Trophoblast cell (in vitro differentiated cells and primary cell): ENCODE results near the gene NRF1.

Source experiments
- DNase-seq, 2 donors: peaks; one replicate each; pipeline ENCODE4 v3.0.0-alpha.2; 2016
- H2AFZ ChIP-seq: 2 replicates; pipeline ENCODE4 v1.6.1; 2013; ENCODE audit warnings: low read length, moderate library complexity, mild to moderate bottlenecking; ENCODE audit not compliant: insufficient read depth, poor library complexity
- H2AK5ac ChIP-seq: 2 replicates; pipeline ENCODE4 v1.6.1; 2013; ENCODE audit warnings: mild to moderate bottlenecking, low read length
- H2BK120ac ChIP-seq: 2 replicates; pipeline ENCODE4 v1.6.1; 2013; ENCODE audit warnings: low read length, mild to moderate bottlenecking, moderate library complexity; ENCODE audit not compliant: insufficient read depth, poor library complexity
- H2BK12ac ChIP-seq: 2 replicates; pipeline ENCODE4 v1.6.1; 2013; ENCODE audit warnings: mild to moderate bottlenecking, low read length, moderate library complexity
- H2BK5ac ChIP-seq: 2 replicates; pipeline ENCODE4 v1.6.1; 2013; ENCODE audit warnings: low read length, low read depth, moderate library complexity, mild to moderate bottlenecking; ENCODE audit not compliant: poor library complexity
- H3K14ac ChIP-seq: 2 replicates; pipeline ENCODE4 v1.6.1; 2013; ENCODE audit warnings: mild to moderate bottlenecking, low read length
- H3K18ac ChIP-seq: 2 replicates; pipeline ENCODE4 v1.6.1; 2013; ENCODE audit warnings: mild to moderate bottlenecking, low read length
- H3K23ac ChIP-seq: 2 replicates; pipeline ENCODE4 v1.6.1; 2013; ENCODE audit warnings: low read length
- H3K27ac ChIP-seq: 2 replicates; pipeline ENCODE4 v1.5.1; 2013; ENCODE audit warnings: low read depth, mild to moderate bottlenecking, inconsistent platforms, low read length, moderate library complexity
- H3K27me3 ChIP-seq: 2 replicates; pipeline ENCODE4 v1.6.1; 2013; ENCODE audit warnings: inconsistent platforms, mild to moderate bottlenecking, low read length, moderate library complexity; ENCODE audit not compliant: insufficient read depth
- H3K36me3 ChIP-seq, 2 experiments: 1 replicate in 1 of 2; 2 replicates in 1 of 2; pipeline ENCODE4 v1.6.1; 2013; ENCODE audit warnings: low read length in 2 of 2, mild to moderate bottlenecking in 2 of 2, moderate library complexity in 1 of 2; ENCODE audit not compliant: insufficient read depth in 2 of 2, control insufficient read depth in 1 of 2
- H3K4ac ChIP-seq: 2 replicates; pipeline ENCODE4 v1.6.1; 2013; ENCODE audit warnings: low read depth, mild to moderate bottlenecking, low read length, moderate library complexity
- H3K4me1 ChIP-seq, 2 experiments: 1 replicate in 1 of 2; 2 replicates in 1 of 2; pipeline ENCODE4 v1.6.1; 2013; ENCODE audit warnings: low read length in 2 of 2, mild to moderate bottlenecking in 2 of 2, moderate library complexity in 1 of 2; ENCODE audit not compliant: insufficient read depth in 2 of 2, control insufficient read depth in 1 of 2
- H3K4me2 ChIP-seq: 2 replicates; pipeline ENCODE4 v1.6.1; 2013; ENCODE audit warnings: inconsistent platforms, mild to moderate bottlenecking, low read length, moderate library complexity
- H3K4me3 ChIP-seq: 2 replicates; pipeline ENCODE4 v1.5.1; 2013; ENCODE audit warnings: mild to moderate bottlenecking, low read depth, low read length, inconsistent platforms
- H3K79me1 ChIP-seq: one replicate; pipeline ENCODE4 v1.6.1; 2013; ENCODE audit warnings: low read length
- H3K79me2 ChIP-seq: 2 replicates; pipeline ENCODE4 v1.6.1; 2013; ENCODE audit warnings: low read length, mild to moderate bottlenecking; ENCODE audit not compliant: control insufficient read depth, insufficient read depth, poor library complexity
- H3K9ac ChIP-seq: 2 replicates; pipeline ENCODE4 v1.6.1; 2013; ENCODE audit warnings: mild to moderate bottlenecking, low read length
- H3K9me3 ChIP-seq: 2 replicates; pipeline ENCODE4 v1.6.1; 2013; ENCODE audit warnings: low read depth, mild to moderate bottlenecking, control low read depth, inconsistent platforms, low read length; ENCODE audit not compliant: insufficient read depth
- H4K12ac ChIP-seq: 2 replicates; pipeline ENCODE4 v1.6.1; 2013; ENCODE audit warnings: low read depth, mild to moderate bottlenecking, low read length, moderate library complexity
- H4K8ac ChIP-seq: 2 replicates; pipeline ENCODE4 v1.6.1; 2013; ENCODE audit warnings: low read depth, mild to moderate bottlenecking, low read length, moderate library complexity
- H4K91ac ChIP-seq: one replicate; pipeline ENCODE4 v1.6.1; 2013; ENCODE audit warnings: low read depth, mild to moderate bottlenecking, low read length, moderate library complexity
- WGBS: extraction: QIAGEN DNeasy Blood & Tissue Kit; methylation state at CpG from one replicate; pipeline ENCODE4 v1.1.7; 2013; ENCODE audit warnings: missing lambda C conversion rate; ENCODE audit not compliant: insufficient read length, insufficient coverage; ENCODE audit errors: extremely low coverage; 5-methylcytosine and 5-hydroxymethylcytosine counted together

The NRF1 gene

DNA sequence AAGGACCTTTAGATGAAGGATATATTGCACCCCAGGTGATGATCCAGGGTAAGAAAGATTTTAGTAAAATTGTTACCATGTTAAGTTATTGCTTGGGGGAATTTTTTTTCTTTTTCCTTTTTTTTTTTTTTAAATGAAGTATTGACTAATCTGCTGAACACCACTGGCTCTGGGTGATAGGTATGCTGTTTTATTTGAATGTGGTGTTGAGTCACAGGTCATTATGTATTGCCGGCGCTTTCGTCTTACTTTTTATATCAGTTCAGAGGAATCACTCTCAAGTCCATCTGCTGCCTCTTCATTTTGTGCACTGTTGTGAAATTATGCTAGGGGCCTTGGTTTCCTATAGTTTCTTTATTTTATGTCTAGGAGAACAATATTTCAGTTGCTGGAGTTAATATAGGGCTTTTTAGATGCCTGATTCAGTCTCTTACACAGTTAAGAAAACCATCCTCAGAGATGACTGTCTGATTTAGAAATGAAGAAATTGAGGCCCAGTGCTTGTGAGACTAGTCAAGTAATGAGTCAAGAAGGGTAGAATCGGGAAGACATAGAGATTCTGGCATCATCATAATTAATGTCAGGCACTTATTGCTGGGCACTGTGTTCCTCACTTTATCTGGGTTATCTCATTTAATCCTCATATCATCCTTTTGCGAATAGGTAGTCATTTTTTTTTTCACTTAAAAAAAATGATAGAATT lies 38.7 kb downstream of the NRF1 start:
- Histone ChIP-seq H3K4me1 (peaks cover 0 to 2% of the 10 kb centered on the region in 2 experiments), H3K4ac (no peak overlapping the region), H3K36me3 (no peaks in the 10 kb centered on the region), H2BK120ac (no peak overlapping the region), H3K79me1 (no peaks in the 10 kb centered on the region), H3K23ac (no peak overlapping the region), H2AK5ac (no peak overlapping the region), H3K27me3 (no peaks in the 10 kb centered on the region), H2BK12ac (no peak overlapping the region), H2AFZ (no peak overlapping the region), H3K79me2 (no peaks in the 10 kb centered on the region), H3K18ac (no peak overlapping the region), H3K4me3 (no peak overlapping the region), H3K14ac (no peak overlapping the region), H4K8ac (no peak overlapping the region), H3K27ac (no peak overlapping the region), H3K9ac (no peak overlapping the region), H2BK5ac (no peak overlapping the region), H4K12ac (no peak overlapping the region), H3K9me3 (no peaks in the 10 kb centered on the region), H3K4me2 (no peak overlapping the region), H4K91ac (no peak overlapping the region)
- no peak for DNase-seq
- no CpG with 5 or more reads among the region's 5 CpGs for WGBS

DNA sequence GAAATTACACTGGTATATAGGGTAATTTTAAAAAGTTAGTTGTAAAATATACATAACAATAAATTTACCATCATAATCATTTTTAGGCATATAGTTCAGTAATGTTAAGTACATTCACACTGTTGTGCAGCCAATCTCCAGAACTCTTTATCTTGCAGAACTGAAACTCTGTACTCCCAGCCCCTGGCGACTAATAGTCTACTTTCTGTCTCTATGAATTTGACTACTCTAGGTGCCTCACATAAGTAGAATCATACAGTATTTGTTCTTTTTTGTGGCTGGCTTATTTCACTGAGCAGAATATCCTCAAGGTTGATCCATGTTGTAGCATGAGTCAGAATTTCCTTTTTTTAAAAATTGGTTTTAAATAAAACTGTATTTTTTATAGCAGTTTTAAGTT lies 41.4 kb downstream of the NRF1 start:
- no peak overlapping the region for H3K4ac ChIP-seq
- H3K36me3 ChIP-seq: peaks cover 3 to 5% of the 10 kb centered on the region in 2 experiments
- whole genome bisulfite sequencing: no CpG with 5 or more reads among the region's 1 CpG
- DNase-seq: no peak
- H4K8ac ChIP-seq: no peak overlapping the region
- H4K12ac ChIP-seq: no peak overlapping the region
- no peak overlapping the region for H4K91ac ChIP-seq
- no peak overlapping the region for H3K4me3 ChIP-seq
- no peak overlapping the region for H3K14ac ChIP-seq
- H3K9me3 ChIP-seq: no peaks in the 10 kb centered on the region
- no peak overlapping the region for H2BK12ac ChIP-seq
- H3K79me1 ChIP-seq: no peaks in the 10 kb centered on the region
- no peak overlapping the region for H2BK120ac ChIP-seq
- no peak overlapping the region for H3K4me2 ChIP-seq
- H2AFZ ChIP-seq: no peak overlapping the region
- H2AK5ac ChIP-seq: no peak overlapping the region
- H3K18ac ChIP-seq: no peak overlapping the region
- H3K23ac ChIP-seq: no peak overlapping the region
- no peak overlapping the region for H3K9ac ChIP-seq
- no peaks in the 10 kb centered on the region for H3K79me2 ChIP-seq
- no peak overlapping the region for H2BK5ac ChIP-seq
- H3K4me1 ChIP-seq: no peaks in the 10 kb centered on the region
- H3K27ac ChIP-seq: no peak overlapping the region
- no peaks in the 10 kb centered on the region for H3K27me3 ChIP-seq

DNA sequence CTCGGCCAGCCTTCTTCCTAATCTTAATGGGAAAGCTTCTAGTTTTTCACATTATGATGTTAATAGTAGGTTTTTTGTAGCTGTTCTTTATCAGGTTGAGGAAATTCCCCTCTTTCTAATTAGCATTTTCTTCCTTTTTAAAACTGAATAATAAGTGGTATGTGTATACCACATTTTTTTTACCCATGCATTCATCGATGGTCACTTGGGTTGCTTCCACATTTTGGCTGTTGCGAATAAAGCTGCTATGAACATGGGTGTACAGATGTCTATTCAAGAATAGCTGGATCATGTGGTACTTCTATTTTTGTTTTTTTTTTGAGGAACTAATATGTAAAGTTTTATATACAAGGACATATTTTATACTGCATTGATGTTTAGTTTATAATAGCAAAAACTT lies 44.3 kb downstream of the NRF1 start:
- no peak for DNase-seq
- H2AK5ac ChIP-seq: no peak overlapping the region
- no peak overlapping the region for H4K91ac ChIP-seq
- no CpG with 5 or more reads among the region's 3 CpGs for WGBS
- no peak overlapping the region for H2BK5ac ChIP-seq
- H3K27ac ChIP-seq: no peak overlapping the region
- H4K8ac ChIP-seq: no peak overlapping the region
- H3K4me3 ChIP-seq: no peak overlapping the region
- H3K4me2 ChIP-seq: no peak overlapping the region
- H3K9me3 ChIP-seq: peaks cover 5% of the 10 kb centered on the region
- no peak overlapping the region for H3K14ac ChIP-seq
- peaks cover 14 to 16% of the 10 kb centered on the region in 2 experiments for H3K36me3 ChIP-seq
- H3K18ac ChIP-seq: no peak overlapping the region
- H3K23ac ChIP-seq: no peak overlapping the region
- H3K27me3 ChIP-seq: no peaks in the 10 kb centered on the region
- no peaks in the 10 kb centered on the region for H3K4me1 ChIP-seq
- no peaks in the 10 kb centered on the region for H3K79me1 ChIP-seq
- H2AFZ ChIP-seq: no peak overlapping the region
- no peak overlapping the region for H4K12ac ChIP-seq
- no peak overlapping the region for H3K4ac ChIP-seq
- no peak overlapping the region for H2BK12ac ChIP-seq
- no peak overlapping the region for H2BK120ac ChIP-seq
- no peak overlapping the region for H3K9ac ChIP-seq
- H3K79me2 ChIP-seq: no peaks in the 10 kb centered on the region

DNA sequence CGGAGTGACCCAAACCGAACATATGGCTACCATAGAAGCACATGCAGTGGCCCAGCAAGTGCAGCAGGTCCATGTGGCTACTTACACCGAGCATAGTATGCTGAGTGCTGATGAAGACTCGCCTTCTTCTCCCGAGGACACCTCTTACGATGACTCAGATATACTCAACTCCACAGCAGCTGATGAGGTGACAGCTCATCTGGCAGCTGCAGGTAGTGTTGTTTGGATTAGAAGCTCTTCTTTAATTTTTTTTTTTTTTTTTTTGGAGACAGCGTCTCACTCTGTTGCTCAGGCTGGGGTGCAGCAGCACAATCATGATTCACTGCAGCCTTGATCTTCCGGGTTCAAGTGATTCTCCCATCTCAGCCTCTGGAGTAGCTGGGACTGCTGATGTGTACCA lies 45.8 kb downstream of the NRF1 start:
- Histone ChIP-seq H3K27ac (no peak overlapping the region), H3K36me3 (peaks cover 18 to 23% of the 10 kb centered on the region in 2 experiments), H4K8ac (no peak overlapping the region), H3K4ac (no peak overlapping the region), H4K12ac (no peak overlapping the region), H3K9ac (no peak overlapping the region), H3K14ac (no peak overlapping the region), H2BK5ac (no peak overlapping the region), H3K9me3 (peaks cover 10% of the 10 kb centered on the region), H3K4me3 (no peak overlapping the region), H3K79me1 (no peaks in the 10 kb centered on the region), H3K4me1 (no peaks in the 10 kb centered on the region), H3K18ac (no peak overlapping the region), H4K91ac (no peak overlapping the region), H2BK12ac (no peak overlapping the region), H3K23ac (no peak overlapping the region), H2BK120ac (no peak overlapping the region), H3K79me2 (no peaks in the 10 kb centered on the region), H2AK5ac (no peak overlapping the region), H3K4me2 (no peak overlapping the region), H2AFZ (no peak overlapping the region), H3K27me3 (no peaks in the 10 kb centered on the region)
- DNase-seq: peak; percentile 43 to 55
- no CpG with 5 or more reads among the region's 8 CpGs for WGBS
